SK-N-SH treated with all-trans-retinoic acid at 6 μM for 48 hours (cell line): Measurements from ENCODE around the gene PHACTR3.

Source experiments
- BACH2 ChIP-seq: fragments of 250-450 bp; sonication (Bioruptor Pico); IDR thresholded peaks from 2 replicates; pipeline ENCODE4 v1.9.0; 2021; ENCODE audit warnings: mild to moderate bottlenecking, borderline replicate concordance
- CREB5 ChIP-seq: fragments of 250-450 bp; sonication (Bioruptor Pico); IDR thresholded peaks from 2 replicates; pipeline ENCODE4 v1.5.1; 2020; ENCODE audit warnings: low read depth, mild to moderate bottlenecking, moderate library complexity
- ESRRG ChIP-seq: fragments of 250-450 bp; sonication (Bioruptor Pico); IDR thresholded peaks from 2 replicates; pipeline ENCODE4 v1.6.1; 2021; ENCODE audit warnings: mild to moderate bottlenecking
- ISL1 ChIP-seq: fragments of 250-450 bp; sonication (Bioruptor Pico); IDR thresholded peaks from 2 replicates; pipeline ENCODE4 v2.1.2; 2022; ENCODE audit warnings: mild to moderate bottlenecking, moderate library complexity
- OSR1 ChIP-seq: fragments of 250-450 bp; sonication (Bioruptor Pico); IDR thresholded peaks from 2 replicates; pipeline ENCODE4 v1.8.0; 2022; ENCODE audit warnings: moderate library complexity, mild to moderate bottlenecking, inconsistent platforms
- RARB ChIP-seq: fragments of 250-450 bp; sonication (Bioruptor Pico); IDR thresholded peaks from 2 replicates; pipeline ENCODE4 v1.8.0; 2021; ENCODE audit warnings: mild to moderate bottlenecking, moderate library complexity
- TOX ChIP-seq: fragments of 250-450 bp; sonication (Bioruptor Pico); IDR thresholded peaks from 2 replicates; pipeline ENCODE4 v1.8.0; 2021; ENCODE audit warnings: mild to moderate bottlenecking, moderate library complexity, borderline replicate concordance
- ZC3H10 ChIP-seq: fragments of 250-450 bp; sonication (Bioruptor Pico); IDR thresholded peaks from 2 replicates; pipeline ENCODE4 v1.5.1; 2021; ENCODE audit warnings: mild to moderate bottlenecking, moderate library complexity
- ZFP30 ChIP-seq: fragments of 450-650 bp; formaldehyde crosslinking; IDR thresholded peaks from 2 replicates; pipeline ENCODE4 v1.5.0; 2022; ENCODE audit warnings: mild to moderate bottlenecking, moderate library complexity

- TF ChIP-seq BACH2 (CRISPR knock-in tag) (no peak), RARB (CRISPR knock-in tag) (no peak), ZC3H10 (no peak), OSR1 (CRISPR knock-in tag) (no peak), ISL1 (no peak), CREB5 (CRISPR knock-in tag) (no peak), ZFP30 (CRISPR knock-in tag) (no peak), TOX (no peak), ESRRG (CRISPR knock-in tag) (no peak)
Observed at GRCh38 chr20:59568509-59569024, 35.8 kb upstream of the PHACTR3 start.
